ENCODE results near the gene RNF125.
A peak's percentile ranks its signal among the peaks of the same experiment; 100 is the strongest.

The RNF125 gene

GRCh38 chr18:32091724-32092421, 73.2 kb downstream of the RNF125 start, which contains the start of gene RNF138:
TSS of gene RNF138 (plus strand) at chr18:32091874. CDS start at chr18:32092777, 903 bp downstream.
- DNase-seq, result peak; percentile 82

- peak; percentile 98 for DNase-seq
These were observed 73.9 kb downstream of the RNF125 start for GRCh38 chr18:32092422-32093101.

- peak; percentile 47 for DNase-seq
These were observed 74.5 kb downstream of the RNF125 start for GRCh38 chr18:32093102-32093511.

GRCh38 chr18:32093523-32093922, 74.9 kb downstream of the RNF125 start:
- DNase-seq, result peak; percentile 2

- DNase-seq, result no peak
These were observed 76.7 kb downstream of the RNF125 start for GRCh38 chr18:32095192-32095899.

GRCh38 chr18:32095900-32096229, 77.2 kb downstream of the RNF125 start:
- no peak for DNase-seq

GRCh38 chr18:32096946-32097345, 78.3 kb downstream of the RNF125 start:
- DNase-seq, result no peak

GRCh38 chr18:32104516-32104915, 85.9 kb downstream of the RNF125 start:
- DNase-seq, result no peak

GRCh38 chr18:32110005-32110404, 91.4 kb downstream of the RNF125 start:
- no peak for DNase-seq

- no peak for DNase-seq
These were observed 93.1 kb downstream of the RNF125 start for GRCh38 chr18:32111706-32112105.

- DNase-seq, result peak; percentile 1
These were observed 94.2 kb downstream of the RNF125 start for GRCh38 chr18:32112826-32113225.

- DNase-seq, result no peak
These were observed 95.8 kb downstream of the RNF125 start for GRCh38 chr18:32114293-32114942.

GRCh38 chr18:32122039-32122438, 103.4 kb downstream of the RNF125 start:
- no peak for DNase-seq

All from fibroblast of skin of abdomen (primary cell).